GM12891 (cell line): ENCODE results near the gene NXPE3.

Source experiments
- POLR2A ChIP-seq: IDR thresholded peaks from 2 replicates; pipeline ENCODE4 v1.6.1; 2011; ENCODE audit warnings: low read depth, low read length, control low read depth
- POLR2AphosphoS5 ChIP-seq: IDR thresholded peaks from 2 replicates; pipeline ENCODE4 v1.6.1; 2011; ENCODE audit warnings: low read depth, low read length, control low read depth

- TF ChIP-seq POLR2AphosphoS5 (no peak), POLR2A (no peak)
These were observed 22.2 kb downstream of the NXPE3 start for GRCh38 chr3:101801174-101801573.
